PC-9 (cell line): ENCODE data around the gene TPD52L1.

Experiments
- CTCF ChIP-seq: fragments of 200-600 bp; sonication (generic); conservative IDR thresholded peaks from 2 replicates; pipeline ENCODE4 v1.6.1; 2017; ENCODE audit warnings: mixed run types, antibody characterized with exemption, mild to moderate bottlenecking, moderate library complexity
- EZH2 ChIP-seq: fragments of 200-600 bp; sonication (generic); IDR thresholded peaks from 2 replicates; pipeline ENCODE4 v1.8.0; 2017; ENCODE audit warnings: antibody characterized with exemption, low read depth

GRCh38 chr6:125307150-125307838, 153.7 kb downstream of the TPD52L1 start:
- TF ChIP-seq CTCF (no peak), EZH2 (no peak)
